Thyroid gland (tissue), 4 donors: Measurements from ENCODE around the gene PRPH.

Experiments used
- POLR2A ChIP-seq, 2 donors: fragments of 450-650 bp; IDR thresholded peaks; one replicate each; pipeline ENCODE4 v1.6.1; 2017; ENCODE audit warnings: antibody characterized with exemption in 2 of 2, mild to moderate bottlenecking in 2 of 2, moderate library complexity in 1 of 2
- TF ChIP-seq, protein P1 (sequence below), 6 experiments: fragments of 200-600 bp in 3 of 6; fragments of 450-650 bp in 3 of 6; sonication (generic) in 3 of 6; IDR thresholded peaks; one replicate each; pipeline ENCODE4 v1.5.1; 2016 to 2019; ENCODE audit warnings: antibody characterized with exemption in 6 of 6, mild to moderate bottlenecking in 2 of 6, inconsistent platforms in 1 of 6, moderate library complexity in 1 of 6

DNA sequence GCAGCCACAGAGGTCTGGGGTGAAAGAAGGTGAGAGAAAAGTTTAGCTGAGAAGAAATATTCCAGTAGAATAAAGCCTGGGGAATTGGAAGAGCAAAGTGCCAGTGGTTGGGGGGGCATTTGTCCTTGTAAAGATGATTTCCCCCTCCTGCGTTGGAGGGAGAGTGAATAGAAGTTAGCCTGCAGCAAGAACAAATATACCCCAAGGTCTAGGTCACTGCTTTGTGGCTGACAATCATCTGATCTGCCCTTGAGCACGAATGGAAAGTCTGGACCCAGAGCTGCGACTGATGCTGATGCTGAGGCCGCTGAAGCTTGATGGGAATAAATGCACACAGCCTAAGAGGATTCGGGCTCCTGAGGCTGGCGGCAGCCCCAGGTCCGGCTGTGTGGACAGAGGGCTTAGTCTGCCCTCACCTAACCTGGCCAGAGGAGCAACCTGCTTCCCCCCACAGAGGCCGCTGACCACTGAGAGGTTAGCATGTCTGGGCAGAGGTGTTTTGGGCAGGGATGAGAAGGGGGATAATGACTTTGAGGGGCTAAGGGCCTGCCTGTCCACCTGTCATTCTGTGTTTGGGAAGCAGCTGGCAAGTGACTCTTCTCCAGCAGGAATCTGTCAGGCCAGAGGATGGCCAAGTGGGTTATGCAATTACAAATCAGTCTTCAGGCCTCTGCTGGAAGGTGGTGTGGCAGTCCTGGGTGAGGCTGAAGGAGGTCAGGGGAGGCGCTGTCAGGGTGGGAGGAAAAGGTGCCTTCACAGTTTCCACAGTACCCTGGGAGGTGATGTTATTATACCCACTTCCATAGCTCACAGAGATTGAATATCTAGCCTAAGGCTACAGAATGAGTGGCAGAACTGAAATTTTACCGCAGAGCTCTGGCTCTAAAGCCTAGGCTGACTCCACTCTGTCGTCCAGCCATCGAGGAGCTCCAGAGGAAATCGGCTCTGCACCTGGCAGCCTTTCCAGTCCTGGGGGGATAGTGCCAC lies 18.4 kb upstream of the PRPH start:
- TF ChIP-seq, protein P1, sequence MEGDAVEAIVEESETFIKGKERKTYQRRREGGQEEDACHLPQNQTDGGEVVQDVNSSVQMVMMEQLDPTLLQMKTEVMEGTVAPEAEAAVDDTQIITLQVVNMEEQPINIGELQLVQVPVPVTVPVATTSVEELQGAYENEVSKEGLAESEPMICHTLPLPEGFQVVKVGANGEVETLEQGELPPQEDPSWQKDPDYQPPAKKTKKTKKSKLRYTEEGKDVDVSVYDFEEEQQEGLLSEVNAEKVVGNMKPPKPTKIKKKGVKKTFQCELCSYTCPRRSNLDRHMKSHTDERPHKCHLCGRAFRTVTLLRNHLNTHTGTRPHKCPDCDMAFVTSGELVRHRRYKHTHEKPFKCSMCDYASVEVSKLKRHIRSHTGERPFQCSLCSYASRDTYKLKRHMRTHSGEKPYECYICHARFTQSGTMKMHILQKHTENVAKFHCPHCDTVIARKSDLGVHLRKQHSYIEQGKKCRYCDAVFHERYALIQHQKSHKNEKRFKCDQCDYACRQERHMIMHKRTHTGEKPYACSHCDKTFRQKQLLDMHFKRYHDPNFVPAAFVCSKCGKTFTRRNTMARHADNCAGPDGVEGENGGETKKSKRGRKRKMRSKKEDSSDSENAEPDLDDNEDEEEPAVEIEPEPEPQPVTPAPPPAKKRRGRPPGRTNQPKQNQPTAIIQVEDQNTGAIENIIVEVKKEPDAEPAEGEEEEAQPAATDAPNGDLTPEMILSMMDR (IDR thresholded peaks at IDR 0.05) = no peak
- TF ChIP-seq POLR2A (IDR thresholded peaks at IDR 0.05) = no peak
